IPS DF 6.9 (cell line): ENCODE results near the gene SKP1.
A peak's percentile ranks its signal among the peaks of the same experiment; 100 is the strongest.
"Not testable (repeated sequence)": the region's sequence is repeated elsewhere in the genome, so short reads cannot be mapped to it uniquely, and the experiment has no call there.

ENCODE experiments used
- DNase-seq: peaks from one replicate; pipeline ENCODE4 v3.0.0-alpha.2; 2013; ENCODE audit warnings: low read depth, low spot score
- H3K27ac ChIP-seq: one replicate; pipeline ENCODE4 v1.5.1; 2013; ENCODE audit warnings: low read length, control low read depth
- H3K27me3 ChIP-seq: 2 replicates; pipeline ENCODE4 v1.6.1; 2013; ENCODE audit warnings: mild to moderate bottlenecking, low read length; ENCODE audit not compliant: control insufficient read depth, insufficient read depth
- H3K36me3 ChIP-seq: 2 replicates; pipeline ENCODE4 v1.6.1; 2013; ENCODE audit warnings: low read length; ENCODE audit not compliant: control insufficient read depth, insufficient read depth
- H3K4me1 ChIP-seq: 2 replicates; pipeline ENCODE4 v1.6.1; 2013; ENCODE audit warnings: low read length; ENCODE audit not compliant: control insufficient read depth, insufficient read depth
- H3K4me3 ChIP-seq: 2 replicates; pipeline ENCODE4 v1.5.1; 2013; ENCODE audit warnings: mild to moderate bottlenecking, low read length
- H3K9me3 ChIP-seq: 2 replicates; pipeline ENCODE4 v1.6.1; 2013; ENCODE audit warnings: low read length, inconsistent platforms; ENCODE audit not compliant: control insufficient read depth, insufficient read depth
- WGBS: extraction: QIAGEN DNeasy Blood & Tissue Kit; methylation state at CpG from one replicate; pipeline ENCODE4 v1.1.7; 2013; ENCODE audit warnings: mixed read lengths, missing lambda C conversion rate; ENCODE audit not compliant: insufficient read length, insufficient coverage; 5-methylcytosine and 5-hydroxymethylcytosine counted together

Gene SKP1

GRCh38 chr5:134176511-134177368 lies at the start of gene SKP1:
SKP1 (minus strand) TSS chr5:134176950; CDS start chr5:134174022, 2,928 bp downstream.
- peak within 1 kb of the TSS; percentile 74 for H3K4me3 ChIP-seq
- no peaks in the 10 kb centered on the region for H3K27me3 ChIP-seq
- H3K9me3 ChIP-seq: no peaks in the 10 kb centered on the region
- WGBS: no CpG with 5 or more reads among the region's 92 CpGs
- peaks cover 2% of the 10 kb centered on the region; the same call in 1 of the 2 replicates for H3K4me1 ChIP-seq
- H3K36me3 ChIP-seq: peaks cover 3% of the 10 kb centered on the region; the same call in 1 of the 2 replicates
- no peak for DNase-seq
- H3K27ac ChIP-seq: no peak within 1 kb of the TSS

- Histone ChIP-seq H3K4me3 (peak within 1 kb of the TSS; percentile 94), H3K36me3 (no peaks in the 10 kb centered on the region), H3K27ac (no peak within 1 kb of the TSS), H3K4me1 (no peaks in the 10 kb centered on the region; the same call in 1 of the 2 replicates), H3K9me3 (no peaks in the 10 kb centered on the region), H3K27me3 (no peaks in the 10 kb centered on the region)
- peak; percentile 96 for DNase-seq
- WGBS: no CpG with 5 or more reads among the region's 73 CpGs
These were observed 49.2 kb upstream of the SKP1 start, which contains the start of gene PPP2CA for GRCh38 chr5:134225780-134226440. PPP2CA (minus strand) TSS chr5:134226073; CDS start chr5:134225861, 212 bp downstream.

GRCh38 chr5:134224888-134225779 lies 48.4 kb upstream of the SKP1 start:
- no peak for DNase-seq
- Histone ChIP-seq H3K4me3 (peak overlapping the region; percentile 94), H3K36me3 (no peaks in the 10 kb centered on the region), H3K9me3 (no peaks in the 10 kb centered on the region), H3K27ac (no peak overlapping the region), H3K4me1 (no peaks in the 10 kb centered on the region; the same call in 1 of the 2 replicates), H3K27me3 (no peaks in the 10 kb centered on the region)
- WGBS: no CpG with 5 or more reads among the region's 49 CpGs

- Histone ChIP-seq H3K27me3 (no peaks in the 10 kb centered on the region), H3K4me1 (no peaks in the 10 kb centered on the region; the same call in 1 of the 2 replicates), H3K9me3 (no peaks in the 10 kb centered on the region), H3K27ac (no peak overlapping the region), H3K4me3 (no peak overlapping the region), H3K36me3 (no peaks in the 10 kb centered on the region)
- DNase-seq: no peak
- WGBS: 100% methylated on average over 2 of the region's 9 CpGs
These were observed 46.9 kb upstream of the SKP1 start for GRCh38 chr5:134223406-134224248.

GRCh38 chr5:134221690-134222089 lies 44.9 kb upstream of the SKP1 start:
- not testable (repeated sequence) for H3K4me1 ChIP-seq, H3K27me3 ChIP-seq, DNase-seq, H3K9me3 ChIP-seq, H3K4me3 ChIP-seq, H3K36me3 ChIP-seq, H3K27ac ChIP-seq
- WGBS: no CpG with 5 or more reads among the region's 5 CpGs

GRCh38 chr5:134215757-134216156 lies 39.0 kb upstream of the SKP1 start:
- Histone ChIP-seq H3K9me3 (no peaks in the 10 kb centered on the region), H3K27ac (no peak overlapping the region), H3K4me3 (no peak overlapping the region), H3K36me3 (no peaks in the 10 kb centered on the region), H3K4me1 (no peaks in the 10 kb centered on the region), H3K27me3 (no peaks in the 10 kb centered on the region)
- DNase-seq: no peak
- no CpG with 5 or more reads among the region's 2 CpGs for WGBS

GRCh38 chr5:134211263-134212031 lies 34.7 kb upstream of the SKP1 start:
- H3K36me3 ChIP-seq, H3K27ac ChIP-seq, H3K27me3 ChIP-seq, DNase-seq, H3K4me3 ChIP-seq, H3K4me1 ChIP-seq, H3K9me3 ChIP-seq: not testable (repeated sequence)
- no CpG with 5 or more reads among the region's 14 CpGs for WGBS

- Histone ChIP-seq H3K27ac (no peak overlapping the region), H3K36me3 (no peaks in the 10 kb centered on the region; the same call in 1 of the 2 replicates), H3K4me3 (no peak overlapping the region), H3K4me1 (no peaks in the 10 kb centered on the region; the same call in 1 of the 2 replicates), H3K9me3 (no peaks in the 10 kb centered on the region), H3K27me3 (no peaks in the 10 kb centered on the region)
- no CpG with 5 or more reads among the region's 14 CpGs for WGBS
- no peak for DNase-seq
These were observed 32.9 kb upstream of the SKP1 start for GRCh38 chr5:134209477-134210245.
